Stomach (tissue), 9 donors: ENCODE results near the gene SND1. TPM values are rescaled to one million over a fixed set of nuclear protein-coding genes. Genes with fewer than 3 reads are reported as not detected.

Experiments
- DNase-seq, 2 donors: peaks; one replicate each; pipeline versions ENCODE4 v3.0.0 to v3.0.0-alpha.2; 2013 to 2019
- H3K27ac ChIP-seq, 5 donors: fragments of 200-600 bp in 4 of 5; sonication (generic) in 4 of 5; one replicate each; pipeline ENCODE4 v1.5.1; 2013 to 2019; ENCODE audit warnings: mild to moderate bottlenecking in 1 of 5, moderate library complexity in 1 of 5
- H3K27me3 ChIP-seq, 3 donors: fragments of 200-600 bp; sonication (generic); one replicate each; pipeline ENCODE4 v1.5.1; 2017 to 2019; ENCODE audit warnings: mixed run types in 1 of 3
- H3K36me3 ChIP-seq, 4 donors: fragments of 200-600 bp; sonication (generic); 1 replicate in 3 of 4; 2 replicates in 1 of 4; pipeline ENCODE4 v1.5.1; 2016 to 2019
- H3K4me1 ChIP-seq, 4 donors: fragments of 200-600 bp; sonication (generic); one replicate each; pipeline ENCODE4 v1.5.1; 2016 to 2019
- H3K4me3 ChIP-seq, 4 donors: fragments of 200-600 bp; sonication (generic) in 3 of 4; one replicate each; pipeline ENCODE4 v1.5.1; 2016 to 2019; ENCODE audit warnings: mild to moderate bottlenecking in 1 of 4
- H3K9me3 ChIP-seq, 4 donors: fragments of 200-600 bp; sonication (generic); one replicate each; pipeline ENCODE4 v1.5.1; 2016 to 2019
- CTCF ChIP-seq, 7 experiments: fragments of 450-650 bp in 4 of 7; fragments of 200-600 bp in 3 of 7; sonication (generic) in 3 of 7; IDR thresholded peaks; one replicate each; pipeline ENCODE4 v1.5.1; 2016 to 2019; ENCODE audit warnings: antibody characterized with exemption in 7 of 7, control low read depth in 2 of 7, mild to moderate bottlenecking in 1 of 7
- EP300 ChIP-seq: sonication (generic); formaldehyde crosslinking; IDR thresholded peaks from one replicate; pipeline ENCODE4 v1.6.1; 2017; ENCODE audit warnings: antibody characterized with exemption
- POLR2A ChIP-seq, 4 donors: fragments of 450-650 bp; IDR thresholded peaks; one replicate each; pipeline ENCODE4 v1.6.1; 2016; ENCODE audit warnings: antibody characterized with exemption in 4 of 4, control low read depth in 2 of 4, mild to moderate bottlenecking in 1 of 4, moderate library complexity in 1 of 4
- POLR2AphosphoS5 ChIP-seq, 3 donors: sonication (generic); formaldehyde crosslinking; IDR thresholded peaks; one replicate each; pipeline ENCODE4 v1.6.1; 2016; ENCODE audit warnings: antibody characterized with exemption in 3 of 3
- WGBS, 5 donors: extraction: QIAGEN DNeasy Blood & Tissue Kit in 3 of 5; methylation state at CpG; one replicate each; pipeline versions ENCODE4 v1.1.5 to v1.1.7; 2013 to 2018; 5-methylcytosine and 5-hydroxymethylcytosine counted together
- intact Hi-C: fragments of 100-400 bp; cut with DNase I; formaldehyde crosslinking; loops from one replicate; pipeline ENCODE4 v1.15.1; 2023; ENCODE audit warnings: low total_unique reads
- polyA plus RNA-seq, 3 donors: library from polyadenylated mRNA; stranded (reverse); fragments of 200-250 nt; gene quantifications; one replicate each; pipeline ENCODE4 v1.2.3, GENCODE V29; 2013
- total RNA-seq, 5 donors: library from RNA; depleted of rRNA; stranded (reverse); fragments of >200 nt; gene quantifications; one replicate each; pipeline versions ENCODE4 v1.1.0 to v1.2.3, GENCODE V29; 2014 to 2016
- donor health status: healthy with polysubstance abuse.
- donor health status: Bipolar disorder and iron deficiency.
- donor health status: healthy.

The SND1 gene
- total and polyA plus RNA-seq, 8 donors = 63.3 to 799 (median 126) TPM

- no peak for DNase-seq
- Histone ChIP-seq H3K27me3 (no peaks in the 10 kb centered on the region), H3K9me3 (no peaks in the 10 kb centered on the region), H3K27ac (no peak overlapping the region), H3K4me3 (no peak overlapping the region), H3K36me3 (no peaks in the 10 kb centered on the region), H3K4me1 (peaks cover 0 to 18% (median 9%) of the 10 kb centered on the region in 4 donors)
- WGBS, 5 donors = 89 to 95% (median 91%) methylated on average over 2 of the region's 2 CpGs
- intact Hi-C loops = no loop called here
- TF ChIP-seq EP300 (no peak), POLR2A (IDR thresholded peaks at IDR 0.05) (no peak), CTCF (IDR thresholded peaks at IDR 0.05) (no peak), POLR2AphosphoS5 (IDR thresholded peaks at IDR 0.05) (no peak)
Observed at GRCh38 chr7:127761196-127761595, 109.2 kb downstream of the SND1 start.

GRCh38 chr7:127764681-127765080 lies 112.7 kb downstream of the SND1 start:
- intact Hi-C loops = no loop called here
- no peaks in the 10 kb centered on the region for H3K9me3 ChIP-seq
- H3K27ac ChIP-seq = no peak overlapping the region
- H3K4me1 ChIP-seq = peaks cover 0 to 28% (median 12%) of the 10 kb centered on the region in 4 donors
- DNase-seq = no peak
- H3K27me3 ChIP-seq = no peaks in the 10 kb centered on the region
- no peak overlapping the region for H3K4me3 ChIP-seq
- no peak for TF ChIP-seq POLR2AphosphoS5 (IDR thresholded peaks at IDR 0.05)
- TF ChIP-seq EP300 = no peak
- TF ChIP-seq CTCF (IDR thresholded peaks at IDR 0.05) = no peak
- no peak for TF ChIP-seq POLR2A (IDR thresholded peaks at IDR 0.05)
- no peaks in the 10 kb centered on the region for H3K36me3 ChIP-seq
- 71 to 91% (median 88%) methylated on average over 6 of the region's 6 CpGs for WGBS, 5 donors

- TF ChIP-seq EP300 = no peak
- TF ChIP-seq POLR2AphosphoS5 (IDR thresholded peaks at IDR 0.05) = no peak
- Histone ChIP-seq H3K4me1 (peaks cover 0 to 28% (median 10%) of the 10 kb centered on the region in 4 donors), H3K27me3 (no peaks in the 10 kb centered on the region), H3K36me3 (no peaks in the 10 kb centered on the region), H3K9me3 (no peaks in the 10 kb centered on the region), H3K4me3 (no peak overlapping the region), H3K27ac (no peak overlapping the region)
- 81 to 96% (median 89%) methylated on average over 3 of the region's 3 CpGs for whole genome bisulfite sequencing, 5 donors
- intact Hi-C loops = no loop called here
- no peak for DNase-seq
Observed at GRCh38 chr7:127765150-127765549, 113.2 kb downstream of the SND1 start.

- 62 to 76% (median 70%) methylated on average over 4 of the region's 4 CpGs for WGBS, 5 donors
- no peak overlapping the region for H3K4me3 ChIP-seq
- no peaks in the 10 kb centered on the region for H3K27me3 ChIP-seq
- no peaks in the 10 kb centered on the region for H3K9me3 ChIP-seq
- H3K36me3 ChIP-seq = no peaks in the 10 kb centered on the region
- intact Hi-C loops = no loop called here
- no peak for DNase-seq
- H3K27ac ChIP-seq = no peak overlapping the region
- TF ChIP-seq POLR2A (IDR thresholded peaks at IDR 0.05) = no peak
- no peak for TF ChIP-seq CTCF (IDR thresholded peaks at IDR 0.05)
- no peak for TF ChIP-seq EP300
- TF ChIP-seq POLR2AphosphoS5 (IDR thresholded peaks at IDR 0.05) = no peak
- H3K4me1 ChIP-seq = peaks cover 0 to 34% (median 14%) of the 10 kb centered on the region in 4 donors
Observed at GRCh38 chr7:127766831-127767459, 115.0 kb downstream of the SND1 start.

GRCh38 chr7:127768241-127768640 lies 116.2 kb downstream of the SND1 start:
- Histone ChIP-seq H3K4me3 (no peak overlapping the region), H3K9me3 (no peaks in the 10 kb centered on the region), H3K36me3 (no peaks in the 10 kb centered on the region), H3K27me3 (no peaks in the 10 kb centered on the region), H3K4me1 (peaks cover 0 to 34% (median 14%) of the 10 kb centered on the region in 4 donors), H3K27ac (no peak overlapping the region)
- 84 to 97% (median 90%) methylated on average over 2 of the region's 2 CpGs for WGBS, 5 donors
- TF ChIP-seq CTCF (IDR thresholded peaks at IDR 0.05) (no peak), POLR2AphosphoS5 (IDR thresholded peaks at IDR 0.05) (no peak), EP300 (no peak), POLR2A (IDR thresholded peaks at IDR 0.05) (no peak)
- no peak for DNase-seq
- intact Hi-C loops = no loop called here
